Transverse colon (tissue), 4 donors: ENCODE data around the gene GRIK4.

Experiments used
- EP300 ChIP-seq: sonication (generic); formaldehyde crosslinking; IDR thresholded peaks from one replicate; pipeline ENCODE4 v1.6.1; 2017; ENCODE audit warnings: antibody characterized with exemption, low read depth
- POLR2A ChIP-seq: fragments of 450-650 bp; IDR thresholded peaks from one replicate; pipeline ENCODE4 v1.6.1; 2016; ENCODE audit warnings: antibody characterized with exemption, mild to moderate bottlenecking, moderate library complexity
- POLR2AphosphoS5 ChIP-seq, 3 donors: sonication (generic); formaldehyde crosslinking; IDR thresholded peaks; one replicate each; pipeline ENCODE4 v1.6.1; 2016; ENCODE audit warnings: antibody characterized with exemption in 3 of 3
- TF ChIP-seq, protein P1 (sequence below), 5 experiments: fragments of 200-600 bp in 3 of 5; fragments of 450-650 bp in 2 of 5; sonication (generic) in 3 of 5; IDR thresholded peaks; 1 replicate in 2 of 5; 2 replicates in 3 of 5; pipeline ENCODE4 v1.5.1; 2016 to 2017; ENCODE audit warnings: antibody characterized with exemption in 5 of 5, inconsistent platforms in 3 of 5, mild to moderate bottlenecking in 2 of 5, moderate library complexity in 1 of 5

- TF ChIP-seq, protein P1, sequence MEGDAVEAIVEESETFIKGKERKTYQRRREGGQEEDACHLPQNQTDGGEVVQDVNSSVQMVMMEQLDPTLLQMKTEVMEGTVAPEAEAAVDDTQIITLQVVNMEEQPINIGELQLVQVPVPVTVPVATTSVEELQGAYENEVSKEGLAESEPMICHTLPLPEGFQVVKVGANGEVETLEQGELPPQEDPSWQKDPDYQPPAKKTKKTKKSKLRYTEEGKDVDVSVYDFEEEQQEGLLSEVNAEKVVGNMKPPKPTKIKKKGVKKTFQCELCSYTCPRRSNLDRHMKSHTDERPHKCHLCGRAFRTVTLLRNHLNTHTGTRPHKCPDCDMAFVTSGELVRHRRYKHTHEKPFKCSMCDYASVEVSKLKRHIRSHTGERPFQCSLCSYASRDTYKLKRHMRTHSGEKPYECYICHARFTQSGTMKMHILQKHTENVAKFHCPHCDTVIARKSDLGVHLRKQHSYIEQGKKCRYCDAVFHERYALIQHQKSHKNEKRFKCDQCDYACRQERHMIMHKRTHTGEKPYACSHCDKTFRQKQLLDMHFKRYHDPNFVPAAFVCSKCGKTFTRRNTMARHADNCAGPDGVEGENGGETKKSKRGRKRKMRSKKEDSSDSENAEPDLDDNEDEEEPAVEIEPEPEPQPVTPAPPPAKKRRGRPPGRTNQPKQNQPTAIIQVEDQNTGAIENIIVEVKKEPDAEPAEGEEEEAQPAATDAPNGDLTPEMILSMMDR (IDR thresholded peaks at IDR 0.05): no peak
- TF ChIP-seq EP300 (no peak), POLR2AphosphoS5 (IDR thresholded peaks at IDR 0.05) (no peak), POLR2A (no peak)
Observed at GRCh38 chr11:120647681-120648080, 136.1 kb downstream of the GRIK4 start.
